Prostate gland (tissue), 2 donors: ENCODE data around the gene DUS2. TPM values are rescaled to one million over a fixed set of nuclear protein-coding genes. Genes with fewer than 3 reads are reported as not detected.

Source experiments
- DNase-seq: peaks from one replicate; pipeline ENCODE4 v3.0.0-alpha.2; 2019; ENCODE audit warnings: low spot score
- H3K27ac ChIP-seq, 2 donors: fragments of 200-600 bp; sonication (generic); 2 replicates each; pipeline ENCODE4 v1.5.1; 2017 to 2019
- H3K27me3 ChIP-seq: fragments of 200-600 bp; sonication (generic); replicated peaks from 2 replicates; pipeline ENCODE4 v1.5.1; 2019; ENCODE audit not compliant: insufficient read depth
- H3K36me3 ChIP-seq, 2 donors: fragments of 200-600 bp; sonication (generic); 1 replicate in 1 of 2; 2 replicates in 1 of 2; pipeline versions ENCODE4 v1.5.1 to v1.8.1; 2017 to 2019
- H3K4me1 ChIP-seq: fragments of 200-600 bp; sonication (generic); replicated peaks from 2 replicates; pipeline ENCODE4 v1.5.1; 2019
- H3K4me3 ChIP-seq, 2 donors: fragments of 200-600 bp; sonication (generic); 2 replicates each; pipeline ENCODE4 v1.5.1; 2017 to 2019
- H3K9me3 ChIP-seq: fragments of 200-600 bp; sonication (generic); 2 replicates; pipeline ENCODE4 v1.5.1; 2017
- POLR2A ChIP-seq: fragments of 450-650 bp; IDR thresholded peaks from one replicate; pipeline ENCODE4 v1.6.1; 2016; ENCODE audit warnings: antibody characterized with exemption, mild to moderate bottlenecking
- POLR2AphosphoS5 ChIP-seq: sonication (generic); formaldehyde crosslinking; IDR thresholded peaks from one replicate; pipeline ENCODE4 v1.6.1; 2017; ENCODE audit warnings: antibody characterized with exemption
- WGBS: methylation state at CpG from one replicate; pipeline ENCODE4 v1.1.5; 2018; 5-methylcytosine and 5-hydroxymethylcytosine counted together
- intact Hi-C: fragments of 100-400 bp; cut with DNase I; formaldehyde crosslinking; loops from one replicate; pipeline ENCODE4 v1.14.2; 2022
- total RNA-seq, 2 donors: library from RNA; depleted of rRNA; stranded (reverse); fragments of >200 nt; gene quantifications; one replicate each; pipeline ENCODE4 v1.1.0, GENCODE V29; 2016
- TF ChIP-seq, protein P1 (sequence below), 4 experiments: fragments of 200-600 bp in 2 of 4; fragments of 450-650 bp in 2 of 4; sonication (generic) in 2 of 4; IDR thresholded peaks; 1 replicate in 3 of 4; 2 replicates in 1 of 4; pipeline ENCODE4 v1.5.1; 2016 to 2019; ENCODE audit warnings: antibody characterized with exemption in 4 of 4, mild to moderate bottlenecking in 2 of 4, moderate library complexity in 2 of 4

Gene DUS2
- total RNA-seq, 2 donors from 2014 or later, result 7.2 to 14.5 TPM

GRCh38 chr16:67987460-67988160 lies 35.5 kb upstream of the DUS2 start:
- no peak overlapping the region for H3K27ac ChIP-seq
- 74% methylated on average over 11 of the region's 11 CpGs for WGBS
- TF ChIP-seq POLR2A, result no peak
- TF ChIP-seq, protein P1, sequence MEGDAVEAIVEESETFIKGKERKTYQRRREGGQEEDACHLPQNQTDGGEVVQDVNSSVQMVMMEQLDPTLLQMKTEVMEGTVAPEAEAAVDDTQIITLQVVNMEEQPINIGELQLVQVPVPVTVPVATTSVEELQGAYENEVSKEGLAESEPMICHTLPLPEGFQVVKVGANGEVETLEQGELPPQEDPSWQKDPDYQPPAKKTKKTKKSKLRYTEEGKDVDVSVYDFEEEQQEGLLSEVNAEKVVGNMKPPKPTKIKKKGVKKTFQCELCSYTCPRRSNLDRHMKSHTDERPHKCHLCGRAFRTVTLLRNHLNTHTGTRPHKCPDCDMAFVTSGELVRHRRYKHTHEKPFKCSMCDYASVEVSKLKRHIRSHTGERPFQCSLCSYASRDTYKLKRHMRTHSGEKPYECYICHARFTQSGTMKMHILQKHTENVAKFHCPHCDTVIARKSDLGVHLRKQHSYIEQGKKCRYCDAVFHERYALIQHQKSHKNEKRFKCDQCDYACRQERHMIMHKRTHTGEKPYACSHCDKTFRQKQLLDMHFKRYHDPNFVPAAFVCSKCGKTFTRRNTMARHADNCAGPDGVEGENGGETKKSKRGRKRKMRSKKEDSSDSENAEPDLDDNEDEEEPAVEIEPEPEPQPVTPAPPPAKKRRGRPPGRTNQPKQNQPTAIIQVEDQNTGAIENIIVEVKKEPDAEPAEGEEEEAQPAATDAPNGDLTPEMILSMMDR (IDR thresholded peaks at IDR 0.05), result no peak
- TF ChIP-seq POLR2AphosphoS5, result no peak
- DNase-seq, result no peak
- no peaks in the 10 kb centered on the region for H3K36me3 ChIP-seq
- H3K4me1 ChIP-seq, result no peaks in the 10 kb centered on the region
- intact Hi-C loops, result loop anchor here (10.0 kb wide), 1 partner anchor 47 kb away; no protein-coding TSS in a partner anchor
- no peaks in the 10 kb centered on the region for H3K27me3 ChIP-seq
- H3K9me3 ChIP-seq, result no peaks in the 10 kb centered on the region
- no peak overlapping the region for H3K4me3 ChIP-seq

DNA sequence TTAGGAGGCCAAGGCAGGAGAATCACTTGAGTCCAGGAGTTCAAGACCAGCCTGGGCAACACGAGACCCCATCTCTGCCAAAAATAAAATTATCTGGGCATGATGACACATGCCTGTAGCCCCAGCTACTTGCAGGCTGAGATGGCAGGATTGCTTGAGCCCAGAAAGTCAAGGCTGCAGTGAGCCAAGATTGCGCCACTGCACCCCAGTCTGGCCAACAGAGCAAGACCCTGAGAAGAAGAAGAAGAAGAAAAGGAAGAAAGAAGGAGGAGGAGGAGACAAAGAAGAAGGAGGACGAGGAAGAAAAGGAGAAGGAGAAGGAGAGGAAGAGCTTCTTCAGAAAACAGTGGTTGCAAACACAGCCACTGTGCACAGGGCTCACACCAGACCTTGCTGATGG lies 34.4 kb upstream of the DUS2 start:
- no peak for TF ChIP-seq POLR2AphosphoS5
- TF ChIP-seq, protein P1 (IDR thresholded peaks at IDR 0.05), result no peak
- TF ChIP-seq POLR2A, result no peak
- H3K4me1 ChIP-seq, result peaks cover 6% of the 10 kb centered on the region
- H3K9me3 ChIP-seq, result no peaks in the 10 kb centered on the region
- H3K27ac ChIP-seq, result no peak overlapping the region
- 80% methylated on average over 3 of the region's 3 CpGs for WGBS
- intact Hi-C loops, result loop anchor here (10.0 kb wide), 1 partner anchor 46 kb away; no protein-coding TSS in a partner anchor
- no peak for DNase-seq
- no peak overlapping the region for H3K4me3 ChIP-seq
- H3K27me3 ChIP-seq, result no peaks in the 10 kb centered on the region
- no peaks in the 10 kb centered on the region for H3K36me3 ChIP-seq

- Histone ChIP-seq H3K9me3 (no peaks in the 10 kb centered on the region), H3K27ac (no peak overlapping the region), H3K4me3 (no peak overlapping the region), H3K27me3 (no peaks in the 10 kb centered on the region), H3K4me1 (peaks cover 6% of the 10 kb centered on the region), H3K36me3 (no peaks in the 10 kb centered on the region)
- no peak for DNase-seq
- WGBS, result 83% methylated on average over 8 of the region's 8 CpGs
- intact Hi-C loops, result loop anchor here (5.0 to 10.0 kb wide), 2 partner anchors 45 to 238 kb away; no protein-coding TSS in a partner anchor
- TF ChIP-seq POLR2AphosphoS5 (no peak), POLR2A (no peak)
- TF ChIP-seq, protein P1 (IDR thresholded peaks at IDR 0.05), result no peak
Measured at GRCh38 chr16:67989322-67990017, 33.6 kb upstream of the DUS2 start.

GRCh38 chr16:67990018-67990386 lies 33.1 kb upstream of the DUS2 start:
- Histone ChIP-seq H3K9me3 (no peaks in the 10 kb centered on the region), H3K4me3 (no peak overlapping the region), H3K27ac (no peak overlapping the region), H3K36me3 (no peaks in the 10 kb centered on the region), H3K4me1 (peaks cover 6% of the 10 kb centered on the region), H3K27me3 (no peaks in the 10 kb centered on the region)
- DNase-seq, result no peak
- 83% methylated on average over 6 of the region's 6 CpGs for WGBS
- TF ChIP-seq POLR2A (no peak), POLR2AphosphoS5 (no peak)
- TF ChIP-seq, protein P1 (IDR thresholded peaks at IDR 0.05), result no peak
- intact Hi-C loops, result loop anchor here (5.0 kb wide), 1 partner anchor 237 kb away; no protein-coding TSS in a partner anchor
